GM13976 (cell line): Measurements from ENCODE around the gene APRT.

Source experiments
- DNase-seq: peaks from one replicate; pipeline ENCODE4 v3.0.0; 2012; ENCODE audit warnings: low spot score
- in situ Hi-C: fragments of 300-500 bp; cut with MboI; formaldehyde crosslinking; loops from one replicate; pipeline ENCODE4 v1.12.0; 2022; ENCODE audit warnings: low sequenced_read_pairs, mixed read lengths, inconsistent platforms; ENCODE audit not compliant: unreplicated experiment
- TF ChIP-seq, protein P1 (sequence below): IDR thresholded peaks from 2 replicates; pipeline ENCODE4 v1.5.1; 2012; ENCODE audit warnings: borderline replicate concordance, mild to moderate bottlenecking; ENCODE audit not compliant: insufficient read depth; ENCODE audit errors: extremely low read depth, missing control alignments, control extremely low read depth

The APRT gene

DNA sequence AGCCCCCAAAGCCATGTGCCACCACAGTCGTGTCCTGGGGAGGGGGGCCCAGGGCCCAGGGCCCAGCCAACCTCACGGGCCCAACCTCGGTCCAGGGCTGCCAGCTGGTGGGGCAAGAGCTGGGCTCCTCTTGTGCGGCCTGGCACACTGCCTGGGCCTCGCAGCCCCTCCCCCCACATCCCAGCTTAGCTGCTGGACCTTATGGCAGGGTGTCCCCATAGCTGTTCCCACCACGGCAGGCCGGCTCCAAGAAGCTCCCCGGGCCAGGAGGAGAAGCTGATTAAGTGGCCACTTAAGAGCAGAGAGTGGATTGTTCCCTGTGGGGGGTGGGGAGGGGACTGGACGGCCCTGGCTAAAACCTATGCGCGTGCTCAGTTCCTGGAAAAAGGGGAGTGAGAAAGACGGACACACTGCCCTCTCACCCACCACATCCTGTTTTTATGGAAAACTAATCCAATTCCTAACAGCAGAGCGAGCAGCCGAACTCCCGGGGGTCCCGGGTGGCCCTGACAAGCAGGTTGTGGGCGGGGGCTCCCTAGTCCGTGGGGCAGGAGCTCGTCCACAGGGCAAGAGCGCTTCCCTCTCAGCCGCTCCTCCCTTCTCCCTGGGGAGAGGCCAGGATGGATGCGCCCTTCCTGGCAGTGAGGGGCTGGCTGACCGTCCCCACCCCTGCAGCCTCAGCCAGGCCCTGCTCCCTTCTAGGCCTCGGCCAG, 43.5 kb downstream of the APRT start:
- TF ChIP-seq, protein P1, sequence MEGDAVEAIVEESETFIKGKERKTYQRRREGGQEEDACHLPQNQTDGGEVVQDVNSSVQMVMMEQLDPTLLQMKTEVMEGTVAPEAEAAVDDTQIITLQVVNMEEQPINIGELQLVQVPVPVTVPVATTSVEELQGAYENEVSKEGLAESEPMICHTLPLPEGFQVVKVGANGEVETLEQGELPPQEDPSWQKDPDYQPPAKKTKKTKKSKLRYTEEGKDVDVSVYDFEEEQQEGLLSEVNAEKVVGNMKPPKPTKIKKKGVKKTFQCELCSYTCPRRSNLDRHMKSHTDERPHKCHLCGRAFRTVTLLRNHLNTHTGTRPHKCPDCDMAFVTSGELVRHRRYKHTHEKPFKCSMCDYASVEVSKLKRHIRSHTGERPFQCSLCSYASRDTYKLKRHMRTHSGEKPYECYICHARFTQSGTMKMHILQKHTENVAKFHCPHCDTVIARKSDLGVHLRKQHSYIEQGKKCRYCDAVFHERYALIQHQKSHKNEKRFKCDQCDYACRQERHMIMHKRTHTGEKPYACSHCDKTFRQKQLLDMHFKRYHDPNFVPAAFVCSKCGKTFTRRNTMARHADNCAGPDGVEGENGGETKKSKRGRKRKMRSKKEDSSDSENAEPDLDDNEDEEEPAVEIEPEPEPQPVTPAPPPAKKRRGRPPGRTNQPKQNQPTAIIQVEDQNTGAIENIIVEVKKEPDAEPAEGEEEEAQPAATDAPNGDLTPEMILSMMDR = no peak
- DNase-seq = no peak
- in situ Hi-C loops = no loop called here

DNA sequence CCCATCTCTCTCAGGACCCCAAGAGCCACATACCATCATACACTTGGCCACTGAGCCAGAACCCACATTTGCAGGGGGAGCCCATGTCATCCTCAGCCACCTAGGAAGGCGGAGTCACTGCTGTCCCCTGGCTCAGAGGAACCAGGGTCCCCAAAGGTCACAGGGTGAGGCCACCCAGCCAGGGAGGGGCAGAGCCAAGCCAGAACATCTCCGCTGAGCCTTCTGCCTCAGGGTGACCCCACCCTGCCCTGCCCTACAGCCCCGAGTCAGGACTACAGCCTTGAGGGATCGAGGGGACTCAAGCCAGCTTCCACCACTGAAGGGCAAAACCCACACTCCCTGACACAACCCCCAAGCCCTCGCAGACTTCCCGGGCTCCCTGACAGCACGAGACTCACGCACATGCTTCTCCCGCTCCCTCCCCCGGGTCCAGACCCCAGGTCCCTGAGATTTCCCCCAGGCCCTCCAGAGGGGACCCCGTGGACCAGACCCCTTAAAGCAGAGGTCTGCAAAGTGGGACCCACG, 44.1 kb downstream of the APRT start:
- in situ Hi-C loops = no loop called here
- TF ChIP-seq, protein P1 = no peak

DNA sequence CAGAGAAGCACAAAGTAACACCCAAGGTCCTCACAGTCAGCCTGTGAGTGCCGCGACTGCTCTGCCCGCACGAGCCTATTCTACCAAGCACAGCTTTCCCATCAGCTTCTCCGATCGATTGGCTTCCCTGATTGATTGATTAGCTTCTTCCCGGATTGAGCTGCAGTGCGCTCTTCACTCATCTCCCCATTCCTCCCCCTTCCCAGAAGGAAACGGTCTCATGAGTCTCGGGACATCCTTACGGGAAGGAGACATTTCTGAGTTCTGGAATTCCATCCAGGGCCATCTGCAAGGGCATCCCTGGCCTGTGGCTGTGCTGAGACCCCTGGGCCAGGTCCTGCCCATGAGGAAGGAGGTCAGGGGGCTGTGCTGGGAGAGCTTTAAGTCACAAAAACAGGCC, 44.8 kb downstream of the APRT start:
- TF ChIP-seq, protein P1 = no peak
- in situ Hi-C loops = no loop called here
- DNase-seq = no peak

More for the DNA sequence above, 44.1 kb downstream of the APRT start:
- no peak for DNase-seq

DNA sequence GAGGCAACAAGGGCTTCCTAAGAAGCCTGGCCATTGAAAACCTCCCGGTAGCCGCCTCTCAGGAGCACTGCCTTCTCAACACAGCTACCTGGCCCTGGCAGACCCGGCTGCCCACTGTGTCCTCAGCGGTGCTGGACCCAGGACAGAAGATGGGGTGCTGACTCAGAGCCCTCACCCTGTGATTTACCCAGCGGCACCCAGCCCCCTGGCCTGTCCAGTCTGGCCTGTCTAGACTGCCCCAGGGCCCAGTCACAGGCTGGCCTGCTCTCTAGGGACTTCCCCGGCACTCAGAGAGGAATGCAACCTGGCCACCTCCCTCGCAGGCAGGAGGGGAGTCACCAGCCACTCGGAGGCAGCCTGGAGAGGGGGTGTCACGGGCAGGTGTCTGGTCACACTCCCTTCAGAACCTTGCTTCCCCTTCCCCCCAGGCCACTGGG, 46.8 kb downstream of the APRT start:
- in situ Hi-C loops = no loop called here
- DNase-seq = no peak
- TF ChIP-seq, protein P1 = no peak

DNA sequence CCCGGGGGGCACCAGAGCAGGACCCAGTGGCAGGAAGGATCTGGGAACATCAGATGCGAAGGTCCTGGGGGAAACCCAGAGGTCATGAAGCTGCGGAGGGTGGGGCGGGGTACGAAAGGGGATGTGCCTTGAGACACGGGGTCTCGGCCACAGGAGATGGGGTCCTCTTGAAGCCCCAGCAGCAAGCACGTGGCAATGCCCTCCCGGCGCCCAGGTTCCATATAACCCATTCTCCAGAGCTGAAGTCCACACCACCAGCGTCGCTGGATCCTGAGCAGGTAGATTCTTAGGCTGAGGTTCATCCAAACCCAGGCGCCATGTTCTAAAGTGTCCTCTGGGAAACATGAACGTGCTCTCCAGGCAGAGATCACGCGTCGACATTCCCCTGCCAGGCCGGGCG, 47.6 kb downstream of the APRT start:
- TF ChIP-seq, protein P1 = no peak
- DNase-seq = no peak
- in situ Hi-C loops = no loop called here

DNA sequence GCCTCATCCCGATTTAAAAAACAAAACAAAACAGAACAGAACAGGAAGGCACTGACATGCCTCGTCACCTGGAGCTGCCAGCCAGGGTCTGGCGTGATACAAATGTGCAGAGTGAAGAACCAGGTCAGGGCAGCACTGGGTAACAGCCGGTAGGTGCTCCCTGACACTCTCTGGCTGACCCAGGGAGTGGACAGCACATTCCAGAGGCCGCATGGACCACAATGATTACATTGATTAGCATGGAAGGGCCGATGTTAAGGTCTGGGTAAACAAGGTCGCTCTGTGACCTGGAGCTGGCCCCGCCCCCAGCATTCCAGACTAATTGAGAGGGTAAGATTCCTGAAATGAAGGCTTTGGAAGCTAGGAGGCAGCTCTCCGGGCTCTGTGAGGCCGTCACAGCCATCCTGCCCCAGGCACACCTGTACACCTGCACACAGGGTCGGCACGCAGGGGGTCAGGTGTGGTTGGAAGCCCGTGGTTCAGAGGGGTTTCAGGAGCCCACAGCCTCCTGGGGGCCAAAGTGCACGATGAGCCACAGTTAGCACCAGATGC, 48.1 kb downstream of the APRT start:
- TF ChIP-seq, protein P1 = no peak
- in situ Hi-C loops = no loop called here
- DNase-seq = no peak
